Body of pancreas (tissue), 4 donors: ENCODE measurements around the gene PRCC.

Source experiments
- CTCF ChIP-seq, 7 experiments: fragments of 450-650 bp in 4 of 7; fragments of 200-600 bp in 3 of 7; sonication (generic) in 3 of 7; IDR thresholded peaks; one replicate each; pipeline ENCODE4 v1.5.1; 2016 to 2019; ENCODE audit warnings: antibody characterized with exemption in 7 of 7
- POLR2A ChIP-seq, 3 donors: fragments of 450-650 bp; IDR thresholded peaks; one replicate each; pipeline ENCODE4 v1.6.1; 2016; ENCODE audit warnings: antibody characterized with exemption in 3 of 3, mild to moderate bottlenecking in 2 of 3

GRCh38 chr1:156844638-156845037 lies 77.3 kb downstream of the PRCC start:
- TF ChIP-seq POLR2A (IDR thresholded peaks at IDR 0.05) (no peak), CTCF (IDR thresholded peaks at IDR 0.05) (no peak)
